Fibroblast of lung (primary cell): ENCODE results near the gene C1R. TPM values are rescaled to one million over a fixed set of nuclear protein-coding genes. Genes with fewer than 3 reads are reported as not detected.
"Not testable (repeated sequence)": the region's sequence is repeated elsewhere in the genome, so short reads cannot be mapped to it uniquely, and the experiment has no call there.

Source experiments
- DNase-seq, 2 donors: peaks; one replicate each; pipeline versions ENCODE4 v3.0.0 to v3.0.0-alpha.2; 2010; ENCODE audit warnings: low read depth in 2 of 2
- H2AFZ ChIP-seq: 2 replicates; pipeline ENCODE4 v1.5.1; 2012; ENCODE audit warnings: low read length, control low read depth, inconsistent platforms
- H3K27ac ChIP-seq: 2 replicates; pipeline ENCODE4 v1.5.1; 2011; ENCODE audit warnings: low read length, control low read depth; ENCODE audit not compliant: insufficient read depth
- H3K27me3 ChIP-seq: 2 replicates; pipeline ENCODE4 v1.5.1; 2011; ENCODE audit warnings: mild to moderate bottlenecking, low read length; ENCODE audit not compliant: control insufficient read depth, insufficient read depth
- H3K36me3 ChIP-seq: 2 replicates; pipeline ENCODE4 v1.5.1; 2011; ENCODE audit warnings: low read length; ENCODE audit not compliant: control insufficient read depth, insufficient read depth
- H3K4me1 ChIP-seq: 2 replicates; pipeline ENCODE4 v1.5.1; 2011; ENCODE audit warnings: low read length; ENCODE audit not compliant: control insufficient read depth, insufficient read depth; ENCODE audit errors: extremely low read depth
- H3K4me2 ChIP-seq: 2 replicates; pipeline ENCODE4 v1.5.1; 2011; ENCODE audit warnings: low read length, control low read depth; ENCODE audit not compliant: insufficient read depth; ENCODE audit errors: extremely low read depth
- H3K4me3 ChIP-seq, 4 experiments: fragments of 200-600 bp in 1 of 4; sonication (generic) in 1 of 4; replicated peaks in 1 of 4; 2 replicates each; pipeline ENCODE4 v1.5.1; 2011 to 2016; ENCODE audit warnings: low read length in 4 of 4, low read depth in 3 of 4, mild to moderate bottlenecking in 3 of 4, control low read depth in 2 of 4, inconsistent platforms in 1 of 4, mixed read lengths in 1 of 4; ENCODE audit not compliant: insufficient read depth in 1 of 4; ENCODE audit errors: control extremely low read depth in 1 of 4
- H3K79me2 ChIP-seq: 2 replicates; pipeline ENCODE4 v1.5.1; 2012; ENCODE audit warnings: mild to moderate bottlenecking, low read length, inconsistent platforms; ENCODE audit not compliant: control insufficient read depth, insufficient read depth
- H3K9ac ChIP-seq: 2 replicates; pipeline ENCODE4 v1.5.1; 2011; ENCODE audit warnings: mild to moderate bottlenecking, low read length, control low read depth; ENCODE audit not compliant: insufficient read depth
- H3K9me3 ChIP-seq: 2 replicates; pipeline ENCODE4 v1.5.1; 2012; ENCODE audit warnings: low read depth, low read length; ENCODE audit not compliant: control insufficient read depth, insufficient read depth
- H4K20me1 ChIP-seq: 2 replicates; pipeline ENCODE4 v1.5.1; 2011; ENCODE audit warnings: low read length; ENCODE audit not compliant: control insufficient read depth, insufficient read depth; ENCODE audit errors: extremely low read depth
- CTCF ChIP-seq, 2 donors: IDR thresholded peaks in 1 of 2; conservative IDR thresholded peaks in 1 of 2; 1 replicate in 1 of 2; 2 replicates in 1 of 2; pipeline ENCODE4 v1.5.1; 2011 to 2012; ENCODE audit warnings: low read length in 2 of 2, control low read depth in 1 of 2, inconsistent platforms in 1 of 2, low read depth in 1 of 2, mild to moderate bottlenecking in 1 of 2
- EZH2 ChIP-seq: IDR thresholded peaks from 2 replicates; pipeline ENCODE4 v1.5.1; 2012; ENCODE audit warnings: low read length, control low read depth, mild to moderate bottlenecking; ENCODE audit errors: missing control alignments
- polyA plus RNA-seq, 2 donors: library from polyadenylated mRNA; depleted of rRNA in 1 of 2; stranded (reverse) in 1 of 2; unstranded in 1 of 2; fragments of >200 nt; gene quantifications; 2 replicates each; pipeline ENCODE4 v1.2.1, GENCODE V29; 2011 to 2012; ENCODE audit warnings: missing spikeins in 1 of 2
- total RNA-seq: library from RNA; depleted of rRNA; stranded (reverse); fragments of >200 nt; gene quantifications from 2 replicates; pipeline ENCODE4 v1.2.1, GENCODE V29; 2014

Gene C1R
- total and polyA plus RNA-seq, 2 donors (not counting 1 experiment from before 2014, with no cell fraction given) = 407 to 617 TPM

- H3K27ac ChIP-seq = no peak overlapping the region
- H3K27me3 ChIP-seq = peaks cover 2% of the 10 kb centered on the region
- H4K20me1 ChIP-seq = no peaks in the 10 kb centered on the region
- H3K9me3 ChIP-seq = no peaks in the 10 kb centered on the region
- H2AFZ ChIP-seq = peak overlapping the region; percentile 26
- no peak for DNase-seq
- H3K9ac ChIP-seq = no peak overlapping the region
- no peak overlapping the region for H3K4me2 ChIP-seq
- H3K4me1 ChIP-seq = no peaks in the 10 kb centered on the region
- H3K79me2 ChIP-seq = no peaks in the 10 kb centered on the region
- no peaks in the 10 kb centered on the region for H3K36me3 ChIP-seq
- H3K4me3 ChIP-seq = no peak overlapping the region
- no peak for TF ChIP-seq CTCF (conservative IDR thresholded peaks at IDR 0.05 in 1 of 2, IDR thresholded peaks at IDR 0.05 in 1 of 2; ENCODE audit: low read depth in 1 of 2, low read length in 2 of 2)
- TF ChIP-seq EZH2 = no peak
Observed at GRCh38 chr12:7039403-7039802, 52.8 kb downstream of the C1R start.

- H4K20me1 ChIP-seq = no peaks in the 10 kb centered on the region
- no peaks in the 10 kb centered on the region for H3K9me3 ChIP-seq
- H3K4me1 ChIP-seq = no peaks in the 10 kb centered on the region
- H3K36me3 ChIP-seq = no peaks in the 10 kb centered on the region
- no peak overlapping the region for H3K4me3 ChIP-seq
- TF ChIP-seq CTCF (conservative IDR thresholded peaks at IDR 0.05 in 1 of 2, IDR thresholded peaks at IDR 0.05 in 1 of 2; ENCODE audit: low read depth in 1 of 2, low read length in 2 of 2) (no peak), EZH2 (no peak)
- H2AFZ ChIP-seq = no peak overlapping the region
- no peak overlapping the region for H3K9ac ChIP-seq
- no peak overlapping the region for H3K27ac ChIP-seq
- DNase-seq = no peak
- H3K27me3 ChIP-seq = peaks cover 6% of the 10 kb centered on the region
- no peak overlapping the region for H3K4me2 ChIP-seq
- H3K79me2 ChIP-seq = no peaks in the 10 kb centered on the region
Observed at GRCh38 chr12:7038591-7038990, 53.7 kb downstream of the C1R start.

- not testable (repeated sequence) for H3K27ac ChIP-seq, H3K9me3 ChIP-seq, H3K79me2 ChIP-seq, H3K4me2 ChIP-seq, H3K4me3 ChIP-seq, H3K27me3 ChIP-seq, H4K20me1 ChIP-seq, H2AFZ ChIP-seq, H3K9ac ChIP-seq, DNase-seq, H3K4me1 ChIP-seq, H3K36me3 ChIP-seq
Observed at GRCh38 chr12:7037411-7037810, 54.8 kb downstream of the C1R start.
